ENCODE results near the gene POU2AF2. TPM values are rescaled to one million over a fixed set of nuclear protein-coding genes. Genes with fewer than 3 reads are reported as not detected.

Gene POU2AF2
- total and polyA plus RNA-seq, 3 experiments from 2014 or later: not detected

DNA sequence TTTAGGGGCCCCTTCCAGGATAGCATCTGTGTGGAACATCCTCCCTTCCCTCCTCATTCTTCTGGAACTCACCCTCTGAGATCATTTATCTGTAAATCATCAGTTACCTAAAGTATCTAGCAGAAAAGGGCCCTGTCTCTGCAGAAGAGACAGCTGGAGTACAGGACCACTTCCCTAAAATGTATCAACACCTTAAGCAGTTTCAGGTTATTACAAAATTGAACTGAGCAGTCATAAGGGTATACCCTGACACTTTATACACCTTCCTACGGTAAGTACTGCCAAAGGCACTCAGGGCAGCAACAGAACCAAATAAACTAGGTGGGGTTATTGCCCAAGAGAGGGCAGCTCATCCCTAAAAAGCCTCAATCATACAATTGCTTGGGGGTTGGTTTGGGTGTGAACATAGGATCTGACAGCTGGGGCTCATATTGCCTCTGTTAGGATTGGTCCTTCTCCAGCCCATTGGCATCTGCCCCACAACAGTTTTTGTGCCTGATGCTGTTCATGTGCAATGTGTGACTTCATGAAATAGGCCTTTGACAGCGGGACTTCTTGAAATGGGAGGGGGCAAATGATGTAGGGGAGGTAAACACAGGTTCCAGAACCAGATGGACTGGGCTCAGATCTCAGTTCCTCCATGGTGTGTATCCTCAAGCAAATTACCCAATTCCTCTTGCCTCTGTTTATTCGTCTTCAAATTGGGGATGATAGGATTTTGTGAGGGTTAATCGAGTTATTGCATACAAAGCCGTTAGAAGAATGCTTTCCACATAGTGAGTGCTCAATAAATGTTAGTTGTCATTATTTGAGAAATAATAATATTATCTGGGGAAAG is 55.7 kb downstream of the POU2AF2 start:
- no peaks in the 10 kb centered on the region for H3K36me3 ChIP-seq (ENCODE audit: insufficient read depth, low read length)
- no peak for DNase-seq
- no peak overlapping the region for H3K27ac Mint-ChIP-seq
- ChIA-PET POLR2A (no interaction called here), CTCF (no interaction called here)
- H3K9me3 Mint-ChIP-seq: no peaks in the 10 kb centered on the region
- H3K9me3 ChIP-seq (ENCODE audit: low read length): no peaks in the 10 kb centered on the region
- no peaks in the 10 kb centered on the region for H3K36me3 Mint-ChIP-seq
- peaks cover 3% of the 10 kb centered on the region for H3K27me3 ChIP-seq (ENCODE audit: insufficient read depth, low read length, poor library complexity, severe bottlenecking)
- peaks cover 24 to 51% of the 10 kb centered on the region in 2 donors for H3K27me3 Mint-ChIP-seq
- H3K27ac ChIP-seq (ENCODE audit: low read depth, low read length): no peak overlapping the region
- no peak overlapping the region for H3K4me3 Mint-ChIP-seq
- H3K4me1 Mint-ChIP-seq: peaks cover 0 to 5% (median 0%) of the 10 kb centered on the region in 3 donors
- no peak overlapping the region for H3K4me3 ChIP-seq (ENCODE audit: low read length)
- H3K4me1 ChIP-seq (ENCODE audit: insufficient read depth, low read length): no peaks in the 10 kb centered on the region

DNA sequence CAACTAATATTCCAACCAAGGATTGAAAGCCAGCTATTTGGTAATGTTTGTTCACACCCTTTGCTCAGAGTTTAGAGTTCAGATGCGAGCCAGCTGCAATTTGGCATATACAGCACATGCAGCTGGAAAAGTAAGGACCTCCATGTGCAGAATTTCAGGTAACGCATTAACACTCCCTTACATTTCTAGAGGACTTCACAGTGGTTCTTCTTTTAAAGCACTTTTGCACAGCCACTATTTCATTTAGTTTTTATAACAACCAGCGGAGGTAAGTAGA is 56.3 kb downstream of the POU2AF2 start:
- no peaks in the 10 kb centered on the region for H3K9me3 Mint-ChIP-seq
- H3K4me1 Mint-ChIP-seq: peaks cover 0 to 5% (median 0%) of the 10 kb centered on the region in 3 donors

DNA sequence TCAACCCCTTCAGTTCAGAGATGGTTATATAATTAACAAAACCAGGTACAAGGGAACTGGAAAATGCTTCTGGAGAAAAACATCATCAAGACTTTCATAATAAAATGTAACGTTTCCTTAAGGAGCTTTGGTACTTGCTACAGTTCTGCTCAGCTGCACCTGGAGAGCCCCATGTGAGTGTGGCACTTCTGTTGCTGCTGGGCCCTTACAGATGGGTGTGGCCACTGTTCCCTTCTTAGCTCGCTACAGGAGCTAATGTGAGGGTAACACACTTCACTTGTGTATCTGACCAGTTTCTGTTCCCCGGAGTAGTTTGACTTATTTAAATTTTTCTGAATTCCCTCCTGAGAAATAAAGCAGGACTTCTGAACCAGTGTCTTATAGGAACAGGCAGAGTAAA is 56.8 kb downstream of the POU2AF2 start:
- DNase-seq: no peak
- ChIA-PET CTCF (no interaction called here), POLR2A (no interaction called here)
- Mint-ChIP-seq H3K4me3 (no peak overlapping the region), H3K27ac (no peak overlapping the region), H3K27me3 (peaks cover 22 to 60% of the 10 kb centered on the region in 2 donors), H3K4me1 (peaks cover 0 to 5% (median 0%) of the 10 kb centered on the region in 3 donors), H3K9me3 (no peaks in the 10 kb centered on the region), H3K36me3 (no peaks in the 10 kb centered on the region)
- H3K27me3 ChIP-seq (ENCODE audit: insufficient read depth, low read length, poor library complexity, severe bottlenecking): peaks cover 3% of the 10 kb centered on the region
- H3K36me3 ChIP-seq (ENCODE audit: insufficient read depth, low read length): no peaks in the 10 kb centered on the region
- H3K4me1 ChIP-seq (ENCODE audit: insufficient read depth, low read length): no peaks in the 10 kb centered on the region
- no peak overlapping the region for H3K27ac ChIP-seq (ENCODE audit: low read depth, low read length)
- H3K4me3 ChIP-seq (ENCODE audit: low read length): no peak overlapping the region
- no peaks in the 10 kb centered on the region for H3K9me3 ChIP-seq (ENCODE audit: low read length)

More for the DNA sequence above, 56.3 kb downstream of the POU2AF2 start:
- H3K27ac Mint-ChIP-seq: no peak overlapping the region
- H3K36me3 Mint-ChIP-seq: no peaks in the 10 kb centered on the region
- no peak for DNase-seq
- no peak overlapping the region for H3K4me3 Mint-ChIP-seq
- Histone ChIP-seq H3K27ac (ENCODE audit: low read depth, low read length) (no peak overlapping the region), H3K9me3 (ENCODE audit: low read length) (no peaks in the 10 kb centered on the region), H3K4me3 (ENCODE audit: low read length) (no peak overlapping the region), H3K27me3 (ENCODE audit: insufficient read depth, low read length, poor library complexity, severe bottlenecking) (peaks cover 3% of the 10 kb centered on the region), H3K4me1 (ENCODE audit: insufficient read depth, low read length) (no peaks in the 10 kb centered on the region), H3K36me3 (ENCODE audit: insufficient read depth, low read length) (no peaks in the 10 kb centered on the region)
- peaks cover 23 to 57% of the 10 kb centered on the region in 2 donors for H3K27me3 Mint-ChIP-seq
- ChIA-PET POLR2A (no interaction called here), CTCF (no interaction called here)

DNA sequence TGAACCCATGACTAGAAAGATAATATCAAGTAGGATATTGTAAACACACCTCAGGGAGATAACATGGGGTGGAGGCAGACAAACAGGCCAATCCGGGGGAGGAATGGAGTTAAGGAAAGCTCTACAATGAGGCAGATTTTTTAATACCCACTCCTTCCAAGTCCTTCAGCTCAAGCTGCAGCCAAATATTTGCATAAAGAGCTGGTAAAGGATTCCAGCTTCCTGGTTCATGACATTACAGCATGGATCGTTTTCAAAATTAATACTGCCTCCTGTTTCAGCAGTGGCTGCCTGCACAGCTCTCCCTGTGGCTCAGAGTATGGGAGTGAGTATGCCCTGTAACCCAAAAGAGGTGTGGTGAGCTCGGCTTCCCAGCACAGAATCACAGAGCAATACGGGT is 57.9 kb downstream of the POU2AF2 start:
- no peaks in the 10 kb centered on the region for H3K9me3 ChIP-seq (ENCODE audit: low read length)
- no peaks in the 10 kb centered on the region for H3K36me3 ChIP-seq (ENCODE audit: insufficient read depth, low read length)
- CTCF ChIA-PET: no interaction called here
- no peak for DNase-seq
- no peak overlapping the region for H3K4me3 ChIP-seq (ENCODE audit: low read length)
- H3K27me3 Mint-ChIP-seq: peaks cover 20 to 60% of the 10 kb centered on the region in 2 donors
- H3K9me3 Mint-ChIP-seq: no peaks in the 10 kb centered on the region
- H3K27me3 ChIP-seq (ENCODE audit: insufficient read depth, low read length, poor library complexity, severe bottlenecking): peaks cover 3% of the 10 kb centered on the region
- no peak overlapping the region for H3K27ac Mint-ChIP-seq
- peaks cover 0 to under 1% (median 0%) of the 10 kb centered on the region in 3 donors for H3K4me1 Mint-ChIP-seq
- POLR2A ChIA-PET: no interaction called here
- H3K4me3 Mint-ChIP-seq: no peak overlapping the region
- no peaks in the 10 kb centered on the region for H3K4me1 ChIP-seq (ENCODE audit: insufficient read depth, low read length)
- H3K27ac ChIP-seq (ENCODE audit: low read depth, low read length): no peak overlapping the region
- H3K36me3 Mint-ChIP-seq: no peaks in the 10 kb centered on the region

DNA sequence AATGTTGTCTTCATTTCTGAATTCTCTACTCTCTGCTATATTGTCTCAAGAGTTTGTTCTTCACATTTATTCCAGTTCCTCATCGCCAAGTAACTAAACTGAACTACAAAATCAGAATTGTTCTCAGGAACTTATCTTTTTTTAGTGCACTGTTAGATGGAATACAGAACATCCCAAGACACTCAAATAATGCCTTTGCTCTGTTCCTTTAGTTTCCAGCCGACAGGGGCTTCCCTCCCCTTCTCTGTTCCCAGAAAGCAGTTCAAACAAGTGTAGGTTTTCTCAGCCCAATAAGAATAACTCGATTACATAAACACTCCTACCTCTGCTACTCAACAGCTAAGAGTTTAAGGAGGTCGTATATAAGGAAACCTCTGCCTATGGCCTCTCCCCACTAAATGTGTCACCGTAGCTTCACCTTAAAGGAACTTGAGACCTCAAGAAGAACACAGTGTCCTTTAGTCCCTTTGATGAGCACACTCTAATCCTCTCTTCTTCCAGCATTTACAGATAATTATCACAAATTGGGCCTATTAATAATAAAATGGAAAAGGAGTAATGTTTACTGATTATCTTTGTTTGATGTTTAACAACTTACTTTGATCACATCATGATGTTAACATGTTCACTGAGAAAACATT is 59.8 kb downstream of the POU2AF2 start:
- Mint-ChIP-seq H3K27ac (no peak overlapping the region), H3K4me3 (no peak overlapping the region), H3K36me3 (no peaks in the 10 kb centered on the region), H3K4me1 (no peaks in the 10 kb centered on the region), H3K27me3 (peaks cover 17 to 60% of the 10 kb centered on the region in 2 donors), H3K9me3 (no peaks in the 10 kb centered on the region)
- H3K4me3 ChIP-seq (ENCODE audit: low read length): no peak overlapping the region
- no peaks in the 10 kb centered on the region for H3K9me3 ChIP-seq (ENCODE audit: low read length)
- CTCF ChIA-PET: no interaction called here
- H3K27ac ChIP-seq (ENCODE audit: low read depth, low read length): no peak overlapping the region
- no peaks in the 10 kb centered on the region for H3K36me3 ChIP-seq (ENCODE audit: insufficient read depth, low read length)
- peaks cover under 1% of the 10 kb centered on the region for H3K27me3 ChIP-seq (ENCODE audit: insufficient read depth, low read length, poor library complexity, severe bottlenecking)
- no peaks in the 10 kb centered on the region for H3K4me1 ChIP-seq (ENCODE audit: insufficient read depth, low read length)
- DNase-seq: no peak
- POLR2A ChIA-PET: no interaction called here

DNA sequence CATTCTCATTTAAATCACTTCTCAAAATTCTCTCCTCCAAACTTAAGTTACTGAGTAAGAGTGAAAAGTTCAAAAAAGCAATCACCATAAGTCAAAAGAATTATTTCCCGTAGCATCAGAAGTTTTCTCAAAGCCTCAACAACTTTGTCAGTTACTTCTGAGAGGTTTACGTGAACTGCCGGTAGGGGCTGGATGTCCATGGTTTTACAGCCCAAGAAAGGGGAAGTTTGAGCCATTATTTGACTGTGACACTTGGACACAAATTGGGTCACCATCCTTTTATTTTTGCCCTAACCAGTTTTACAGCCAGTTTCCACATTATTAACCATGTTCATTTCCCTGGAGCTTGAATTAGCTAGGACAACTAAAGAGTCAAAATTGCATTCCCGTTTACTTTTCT is 60.4 kb downstream of the POU2AF2 start:
- CTCF ChIA-PET: no interaction called here
- no peaks in the 10 kb centered on the region for H3K4me1 Mint-ChIP-seq
- DNase-seq: no peak
- H3K27me3 Mint-ChIP-seq: peaks cover 13 to 59% of the 10 kb centered on the region in 2 donors
- no peaks in the 10 kb centered on the region for H3K27me3 ChIP-seq (ENCODE audit: insufficient read depth, low read length, poor library complexity, severe bottlenecking)
- POLR2A ChIA-PET: no interaction called here
- H3K27ac Mint-ChIP-seq: no peak overlapping the region
- no peaks in the 10 kb centered on the region for H3K4me1 ChIP-seq (ENCODE audit: insufficient read depth, low read length)
- H3K36me3 Mint-ChIP-seq: no peaks in the 10 kb centered on the region
- no peaks in the 10 kb centered on the region for H3K9me3 Mint-ChIP-seq
- no peaks in the 10 kb centered on the region for H3K36me3 ChIP-seq (ENCODE audit: insufficient read depth, low read length)
- no peak overlapping the region for H3K27ac ChIP-seq (ENCODE audit: low read depth, low read length)
- no peak overlapping the region for H3K4me3 Mint-ChIP-seq
- no peaks in the 10 kb centered on the region for H3K9me3 ChIP-seq (ENCODE audit: low read length)
- no peak overlapping the region for H3K4me3 ChIP-seq (ENCODE audit: low read length)

DNA sequence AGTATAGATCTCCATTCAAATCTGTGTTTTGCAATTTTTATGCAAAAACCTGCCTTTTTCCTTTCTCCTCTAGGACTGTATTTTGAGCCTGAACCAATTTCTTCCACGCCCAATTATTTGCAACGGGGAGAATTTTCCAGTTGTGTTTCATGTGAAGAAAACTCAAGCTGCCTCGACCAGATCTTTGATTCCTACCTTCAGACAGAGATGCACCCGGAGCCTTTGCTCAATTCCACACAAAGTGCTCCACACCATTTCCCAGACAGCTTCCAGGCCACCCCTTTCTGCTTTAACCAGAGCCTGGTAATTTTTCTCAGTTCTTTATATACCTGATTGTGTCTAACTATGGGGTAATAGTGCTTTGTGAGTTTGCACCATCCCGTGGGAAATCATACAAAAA is 60.8 kb downstream of the POU2AF2 start:
- DNase-seq: no peak
- H3K27ac ChIP-seq (ENCODE audit: low read depth, low read length): no peak overlapping the region
- Mint-ChIP-seq H3K4me1 (no peaks in the 10 kb centered on the region), H3K36me3 (no peaks in the 10 kb centered on the region), H3K9me3 (no peaks in the 10 kb centered on the region), H3K4me3 (no peak overlapping the region), H3K27ac (no peak overlapping the region), H3K27me3 (peaks cover 8 to 55% of the 10 kb centered on the region in 2 donors)
- POLR2A ChIA-PET: no interaction called here
- H3K36me3 ChIP-seq (ENCODE audit: insufficient read depth, low read length): no peaks in the 10 kb centered on the region
- CTCF ChIA-PET: no interaction called here
- H3K27me3 ChIP-seq (ENCODE audit: insufficient read depth, low read length, poor library complexity, severe bottlenecking): no peaks in the 10 kb centered on the region
- H3K4me1 ChIP-seq (ENCODE audit: insufficient read depth, low read length): no peaks in the 10 kb centered on the region
- no peaks in the 10 kb centered on the region for H3K9me3 ChIP-seq (ENCODE audit: low read length)
- H3K4me3 ChIP-seq (ENCODE audit: low read length): no peak overlapping the region

DNA sequence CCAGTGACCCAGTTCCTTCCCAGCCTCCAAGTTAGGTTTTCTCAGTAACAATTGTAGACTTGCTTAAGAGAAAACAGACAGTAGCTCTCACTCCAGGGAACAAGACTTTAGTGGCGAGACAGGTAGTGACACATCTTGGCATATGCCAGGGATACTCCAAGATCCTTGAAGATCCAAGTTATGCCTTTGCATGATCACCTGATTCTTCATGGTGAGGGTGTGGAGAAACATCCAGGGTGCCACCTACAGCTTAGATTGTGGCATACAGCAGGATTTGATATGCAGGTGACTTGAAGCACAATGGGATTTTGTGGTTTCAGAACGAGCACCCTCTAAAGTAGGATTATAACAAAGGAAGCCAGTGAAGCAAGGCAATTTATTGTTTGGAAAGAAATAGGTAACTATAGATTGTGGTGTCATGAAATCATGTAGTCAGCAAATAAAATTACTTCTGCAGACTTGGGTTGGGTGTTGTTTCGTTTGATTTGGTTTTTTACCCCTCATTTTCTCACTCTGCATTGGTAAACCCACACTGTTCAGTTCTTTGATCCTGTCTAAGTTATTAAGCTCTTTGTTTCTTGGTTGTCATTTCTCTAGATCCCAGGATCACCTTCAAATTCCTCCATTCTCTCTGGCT is 62.1 kb downstream of the POU2AF2 start:
- no peak for DNase-seq
- Histone ChIP-seq H3K4me3 (ENCODE audit: low read length) (no peak overlapping the region), H3K4me1 (ENCODE audit: insufficient read depth, low read length) (no peaks in the 10 kb centered on the region), H3K36me3 (ENCODE audit: insufficient read depth, low read length) (no peaks in the 10 kb centered on the region), H3K27me3 (ENCODE audit: insufficient read depth, low read length, poor library complexity, severe bottlenecking) (no peaks in the 10 kb centered on the region), H3K27ac (ENCODE audit: low read depth, low read length) (no peak overlapping the region), H3K9me3 (ENCODE audit: low read length) (no peaks in the 10 kb centered on the region)
- ChIA-PET CTCF (no interaction called here), POLR2A (no interaction called here)
- H3K9me3 Mint-ChIP-seq: no peaks in the 10 kb centered on the region
- H3K4me1 Mint-ChIP-seq: no peaks in the 10 kb centered on the region
- H3K36me3 Mint-ChIP-seq: no peaks in the 10 kb centered on the region
- no peak overlapping the region for H3K4me3 Mint-ChIP-seq
- no peak overlapping the region for H3K27ac Mint-ChIP-seq
- peaks cover 10 to 52% of the 10 kb centered on the region in 2 donors for H3K27me3 Mint-ChIP-seq

Data from CD8-positive, alpha-beta memory T cell (primary cell).